Suprapubic skin (tissue), 3 donors: Measurements from ENCODE around the gene PRICKLE1.

ENCODE experiments used
- CTCF ChIP-seq, 2 donors: fragments of 200-600 bp in 1 of 2; fragments of 450-650 bp in 1 of 2; sonication (generic) in 1 of 2; IDR thresholded peaks; one replicate each; pipeline ENCODE4 v1.5.1; 2016 to 2019; ENCODE audit warnings: antibody characterized with exemption in 2 of 2, mild to moderate bottlenecking in 1 of 2, moderate library complexity in 1 of 2
- EP300 ChIP-seq: sonication (generic); formaldehyde crosslinking; IDR thresholded peaks from one replicate; pipeline ENCODE4 v1.6.1; 2017; ENCODE audit warnings: antibody characterized with exemption
- POLR2A ChIP-seq, 2 donors: fragments of 450-650 bp; IDR thresholded peaks; one replicate each; pipeline ENCODE4 v1.6.1; 2017; ENCODE audit warnings: antibody characterized with exemption in 2 of 2, mild to moderate bottlenecking in 2 of 2, moderate library complexity in 2 of 2

DNA sequence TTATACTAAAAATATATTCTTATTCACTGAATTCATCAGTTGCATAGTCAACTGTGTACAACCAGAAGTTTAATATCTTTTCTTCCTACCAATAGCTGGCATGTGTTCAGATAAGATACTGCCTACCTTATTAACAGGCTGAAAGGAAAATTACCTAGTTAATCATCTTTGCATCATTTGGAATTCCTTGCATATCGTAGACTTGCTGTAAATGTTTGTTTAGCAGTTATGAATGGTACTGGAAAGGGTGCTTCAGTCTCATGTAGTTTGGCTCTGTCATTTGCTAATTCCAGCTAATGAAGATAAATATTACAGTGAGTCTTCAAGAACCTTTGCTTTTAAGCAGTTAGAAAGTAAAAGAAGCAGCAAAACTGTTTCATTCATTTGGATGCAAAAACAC is 179.2 kb downstream of the PRICKLE1 start:
- TF ChIP-seq CTCF (IDR thresholded peaks at IDR 0.05) (no peak), POLR2A (IDR thresholded peaks at IDR 0.05) (no peak), EP300 (no peak)
